ENCODE results near the gene SORCS3.

The SORCS3 gene

DNA sequence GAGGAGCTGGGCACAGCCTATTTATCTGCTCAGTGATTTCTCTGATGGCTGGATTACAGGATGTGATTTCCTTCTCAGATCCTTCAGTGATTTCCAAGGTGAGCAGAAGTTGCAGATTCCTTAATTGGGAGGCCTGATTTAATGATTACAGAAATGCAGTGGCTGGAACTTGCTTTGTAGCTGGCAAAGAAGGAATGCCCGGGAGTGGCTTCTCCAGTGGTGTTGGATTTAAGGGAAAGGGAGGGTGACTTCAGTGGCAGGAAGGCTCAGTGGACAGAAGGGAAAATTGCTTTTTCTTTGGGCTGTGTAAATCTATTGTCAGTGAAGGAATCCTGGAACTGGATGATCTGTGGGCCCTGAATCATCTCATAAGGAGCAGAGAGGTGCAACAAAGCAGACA, 5.1 kb downstream of the SORCS3 start:
- no peak for DNase-seq (ENCODE audit: low read depth)

DNA sequence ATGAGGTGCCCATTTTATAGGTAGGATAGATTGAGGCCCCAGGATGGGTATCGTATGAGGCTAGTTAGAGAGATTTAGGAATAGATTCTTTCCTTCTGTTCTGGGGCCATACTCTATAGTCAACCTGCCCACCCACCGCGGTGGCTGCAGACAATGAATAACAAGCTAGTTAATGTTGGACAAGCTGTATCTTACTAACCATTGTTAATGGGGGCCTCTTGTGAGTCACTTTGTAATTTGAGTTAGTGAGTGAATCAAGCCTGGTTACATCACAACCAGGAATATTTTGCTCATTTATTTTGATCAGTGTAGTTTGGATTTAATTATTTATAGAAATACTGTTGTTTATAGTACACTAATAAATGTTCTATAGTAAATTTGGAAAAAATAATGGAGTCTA, 7.3 kb downstream of the SORCS3 start:
- no peak for DNase-seq (ENCODE audit: low read depth)

DNA sequence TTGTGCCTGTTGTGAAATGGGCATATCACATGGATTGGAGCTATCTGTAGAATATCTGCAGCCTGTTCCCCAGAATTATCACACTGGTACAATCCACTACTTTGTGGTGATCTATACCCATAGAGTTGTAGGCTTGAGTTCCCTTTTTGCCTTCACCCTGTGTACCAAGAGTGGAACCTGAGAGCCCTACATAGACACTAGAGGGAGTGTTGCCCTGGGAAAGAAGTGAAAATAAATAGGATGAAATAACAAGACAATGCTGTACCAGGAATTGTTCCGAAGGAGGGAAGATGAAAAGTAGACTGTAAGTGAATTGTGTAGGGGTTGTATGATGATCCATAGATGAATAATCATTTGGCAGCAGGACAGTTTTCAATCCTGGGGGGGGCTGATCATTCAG, 9.0 kb downstream of the SORCS3 start:
- no peak for DNase-seq (ENCODE audit: low read depth)

DNA sequence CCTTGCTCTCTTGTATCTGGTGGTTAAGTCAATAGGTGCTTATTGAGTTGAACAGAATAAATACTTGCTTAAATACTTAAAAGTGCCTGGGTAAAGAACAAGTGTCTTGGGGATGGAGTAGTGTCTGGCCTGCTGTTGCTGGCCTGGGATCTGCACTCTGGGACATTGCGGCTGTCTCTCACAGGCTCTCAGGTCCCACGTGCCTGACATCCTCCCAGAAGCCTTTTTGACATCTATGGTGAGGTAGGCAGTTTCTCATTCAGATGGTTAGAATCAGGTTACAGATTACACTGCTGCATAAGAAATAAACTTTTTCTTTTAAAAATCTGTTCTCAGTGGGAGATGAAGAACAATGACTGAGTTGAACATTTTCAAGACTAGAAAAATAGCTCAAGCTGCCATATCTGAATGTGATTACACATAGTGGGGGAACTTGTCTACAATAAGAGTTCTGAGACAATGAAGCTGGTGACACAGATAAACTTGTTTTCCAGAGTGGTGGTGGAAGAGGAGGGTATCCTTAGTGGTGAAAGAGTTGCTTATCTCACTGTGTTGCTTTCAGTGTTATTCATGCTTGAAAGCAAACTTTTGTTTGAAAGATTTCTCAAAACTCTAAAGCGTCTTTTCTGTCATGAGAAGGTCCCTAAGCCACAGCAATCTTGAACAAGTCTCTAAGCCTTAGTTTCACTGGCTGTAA, 9.7 kb downstream of the SORCS3 start:
- DNase-seq (ENCODE audit: low read depth): no peak

DNA sequence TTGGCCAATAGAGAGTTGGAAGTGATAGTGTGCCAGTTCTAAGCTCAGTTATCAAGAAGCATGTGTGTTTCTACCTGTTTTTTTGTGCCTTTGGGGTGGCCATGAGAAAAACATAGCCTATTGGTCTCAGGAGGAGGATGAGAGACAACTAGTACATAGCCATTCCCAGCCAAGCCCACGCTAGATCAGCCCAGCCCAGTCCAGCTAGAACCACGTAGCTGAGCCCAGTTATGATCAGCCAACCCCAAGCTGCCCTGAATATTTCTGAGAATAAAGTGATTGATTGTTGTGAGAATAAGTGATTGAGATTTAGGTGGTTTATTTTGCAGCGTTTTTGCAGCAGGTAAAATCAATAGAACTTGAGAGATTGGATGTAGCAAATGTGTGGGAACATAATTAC, 15.9 kb downstream of the SORCS3 start:
- no peak for DNase-seq (ENCODE audit: low read depth)

DNA sequence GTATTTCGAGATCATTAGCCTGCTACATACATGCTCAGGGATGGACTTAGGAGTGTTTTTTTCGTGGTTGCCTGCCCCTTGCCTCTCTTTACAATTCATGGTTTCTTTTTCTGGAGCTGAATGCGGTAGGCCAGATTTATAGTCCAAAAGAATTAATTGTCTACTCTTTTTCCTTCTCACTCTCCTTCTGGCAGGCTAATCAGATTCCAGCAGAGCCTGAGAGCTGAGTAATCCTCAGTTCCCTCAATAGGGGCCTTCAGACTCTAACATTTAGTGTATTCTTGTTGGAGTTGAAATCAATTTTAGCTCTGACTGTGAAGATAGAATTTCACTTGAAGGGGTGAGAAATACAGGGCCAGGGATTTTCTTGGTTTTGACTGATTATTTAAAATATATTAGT, 16.4 kb downstream of the SORCS3 start:
- no peak for DNase-seq (ENCODE audit: low read depth)

DNA sequence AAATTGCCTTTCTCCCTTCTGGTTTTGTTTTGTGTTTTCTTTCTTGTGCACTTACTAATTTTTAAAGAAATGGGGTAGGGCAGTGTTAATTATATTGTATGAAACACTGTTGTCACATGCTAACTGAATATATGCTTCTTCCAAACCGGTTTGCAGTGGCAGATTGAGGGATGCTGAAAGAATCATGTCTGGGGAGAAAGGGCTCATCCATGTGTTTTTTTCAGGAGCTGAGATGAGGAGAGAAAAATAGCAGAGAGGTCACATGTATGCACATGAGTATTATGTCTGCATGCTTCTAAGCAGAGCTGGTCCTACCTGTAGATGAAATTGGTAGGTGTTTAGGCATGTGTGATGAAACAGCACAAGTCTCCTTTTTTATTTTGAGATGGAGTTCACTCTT, 17.0 kb downstream of the SORCS3 start:
- no peak for DNase-seq (ENCODE audit: low read depth)

DNA sequence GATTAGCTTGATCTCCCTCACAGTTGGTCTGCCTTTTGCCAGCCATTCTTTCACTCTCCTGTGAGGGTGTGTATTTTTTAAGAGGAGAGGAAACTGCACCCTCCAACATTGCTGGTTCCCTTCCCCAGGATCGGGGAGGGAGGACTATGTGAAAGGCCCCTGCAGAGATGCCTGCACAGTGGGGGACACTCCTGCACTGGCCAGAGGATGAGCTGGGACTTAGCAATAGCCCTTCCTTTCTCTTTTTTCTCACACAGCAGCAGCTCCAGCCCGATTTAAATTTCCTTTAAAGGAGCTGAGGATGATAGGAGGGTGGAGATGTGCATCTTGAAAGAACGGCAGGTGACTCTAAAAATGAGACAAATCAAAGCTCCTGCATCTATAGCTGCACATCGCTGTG, 18.7 kb downstream of the SORCS3 start:
- DNase-seq (ENCODE audit: low read depth): no peak

DNA sequence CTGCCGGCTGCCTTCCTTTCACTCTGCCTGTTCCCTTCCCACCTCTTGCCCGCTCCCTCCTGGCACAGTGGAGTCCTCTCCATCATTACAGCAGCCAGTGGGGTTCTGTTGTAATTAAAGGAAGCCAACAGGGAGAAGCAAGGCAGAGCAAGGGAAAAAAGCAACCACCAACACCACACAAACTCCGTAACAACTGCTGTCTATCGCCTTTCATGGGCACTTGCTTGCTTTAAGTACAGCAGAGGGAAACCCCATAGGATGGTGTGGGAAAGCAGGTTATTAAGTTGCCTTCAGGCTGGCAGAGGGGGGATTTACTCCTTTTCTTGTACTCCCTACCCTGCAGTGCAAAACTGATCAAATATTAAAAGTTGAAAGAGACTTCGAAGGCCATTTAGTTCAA, 22.0 kb downstream of the SORCS3 start:
- no peak for DNase-seq (ENCODE audit: low read depth)

DNA sequence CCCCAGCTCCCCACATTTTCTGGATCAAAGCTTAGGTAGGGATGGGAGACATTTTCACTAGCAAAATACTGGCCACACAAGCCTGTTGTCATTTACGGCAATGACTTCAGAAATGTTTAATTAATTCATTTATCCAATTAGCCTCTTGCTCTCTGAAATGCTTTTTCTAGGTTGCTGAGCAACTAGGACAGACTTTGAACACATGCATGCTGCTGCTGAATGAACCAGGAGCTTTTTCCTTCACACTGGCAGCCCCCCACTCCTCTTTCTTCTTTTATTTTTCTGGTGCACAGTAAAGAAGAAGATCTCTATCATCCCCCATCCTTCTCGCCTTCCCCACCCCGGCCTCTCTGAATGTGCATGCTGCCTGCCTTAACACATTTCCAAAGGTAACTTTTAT, 22.5 kb downstream of the SORCS3 start:
- no peak for DNase-seq (ENCODE audit: low read depth)

DNA sequence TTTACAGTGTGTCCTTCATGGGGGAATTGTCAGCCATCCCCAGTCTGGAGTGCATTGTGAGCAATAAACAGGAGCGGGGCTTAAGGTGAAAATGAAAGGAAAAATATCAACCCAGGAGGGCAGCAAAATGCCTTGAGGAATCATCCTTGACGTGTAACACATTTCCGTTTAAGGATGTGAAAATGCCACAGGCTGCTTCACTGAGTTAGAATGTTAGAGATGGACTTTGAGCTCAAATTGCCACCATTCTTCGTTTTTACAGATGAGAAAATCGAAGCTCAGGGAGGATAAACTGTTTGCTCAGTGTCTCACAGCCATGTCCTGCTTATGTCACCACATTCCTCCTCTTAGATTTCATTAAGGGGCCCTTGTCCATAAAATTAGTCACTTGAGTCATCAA, 23.1 kb downstream of the SORCS3 start:
- no peak for DNase-seq (ENCODE audit: low read depth)

DNA sequence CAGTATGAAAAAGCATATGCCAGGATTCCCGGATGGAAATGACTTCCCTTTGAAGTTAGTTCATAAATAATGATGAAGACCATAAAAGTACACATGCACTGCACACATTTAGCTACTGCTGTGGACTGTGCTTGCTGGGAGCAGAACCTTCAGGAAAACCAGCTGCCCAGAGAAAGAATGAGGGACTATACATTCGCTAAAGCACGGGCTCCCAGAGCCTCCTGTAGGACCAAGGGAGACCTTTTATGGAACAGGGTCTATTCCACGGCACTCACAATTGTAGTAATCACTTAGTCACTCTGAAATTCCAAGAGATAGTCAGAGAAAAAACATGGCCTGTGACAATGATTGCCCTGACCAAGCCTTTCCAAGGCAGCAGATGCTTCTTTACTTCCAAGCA, 24.1 kb downstream of the SORCS3 start:
- no peak for DNase-seq (ENCODE audit: low read depth)

DNA sequence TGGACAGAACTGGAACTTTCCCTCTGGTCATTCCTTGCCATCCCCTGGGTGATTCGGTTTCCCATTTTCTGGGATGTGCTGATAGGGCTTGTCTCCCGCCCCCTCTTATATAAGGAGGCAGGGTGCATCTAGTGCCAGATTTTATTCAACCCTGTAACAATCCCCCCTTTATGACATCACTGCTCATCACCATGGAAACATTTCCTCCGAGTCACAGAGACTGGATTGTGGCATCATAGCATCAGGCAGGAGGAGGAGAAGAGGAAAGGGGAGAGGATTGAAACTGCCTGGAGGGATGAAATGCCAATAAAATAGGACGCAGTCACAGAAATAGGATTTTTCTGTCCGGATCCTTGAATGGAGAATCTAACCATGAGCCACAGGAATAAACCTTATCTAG, 25.0 kb downstream of the SORCS3 start:
- no peak for DNase-seq (ENCODE audit: low read depth)

DNA sequence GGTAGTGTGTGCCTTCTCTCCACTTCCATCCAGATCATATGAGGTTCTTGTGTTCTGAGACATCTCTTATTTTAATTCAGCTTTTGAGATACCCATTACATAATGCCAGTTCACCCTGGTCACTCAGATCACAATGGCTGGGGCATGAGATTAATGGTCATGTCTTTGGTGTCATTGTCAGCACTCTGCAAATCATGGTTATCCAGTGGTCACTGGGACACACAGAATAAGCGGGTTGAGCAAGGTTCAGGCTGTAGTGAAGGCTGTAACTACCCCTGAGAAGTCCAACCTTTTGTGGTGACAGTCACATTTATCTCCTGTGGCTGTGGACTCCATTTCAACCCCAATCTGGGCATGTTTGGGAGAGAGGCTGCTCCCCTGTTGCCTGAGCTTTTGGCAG, 35.8 kb downstream of the SORCS3 start:
- no peak for DNase-seq (ENCODE audit: low read depth)

DNA sequence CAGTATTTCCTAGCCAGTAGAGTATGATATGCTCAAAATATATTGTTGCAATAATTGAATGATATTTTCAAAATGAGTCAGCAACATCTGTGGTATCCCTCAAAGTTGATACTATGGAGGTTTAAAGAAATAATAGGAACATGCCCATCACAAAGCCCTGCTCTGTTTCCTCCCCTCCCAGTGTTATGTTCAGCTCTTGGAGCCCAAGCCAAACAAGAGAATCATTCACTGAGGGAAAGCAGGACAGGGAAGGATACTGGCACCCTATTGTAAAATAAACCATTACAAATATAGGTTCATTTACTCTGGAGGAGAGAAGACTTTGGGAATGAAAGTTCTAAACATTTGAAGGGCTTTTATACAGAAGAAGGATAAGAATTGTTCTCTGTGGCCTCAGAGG, 37.6 kb downstream of the SORCS3 start:
- no peak for DNase-seq (ENCODE audit: low read depth)

DNA sequence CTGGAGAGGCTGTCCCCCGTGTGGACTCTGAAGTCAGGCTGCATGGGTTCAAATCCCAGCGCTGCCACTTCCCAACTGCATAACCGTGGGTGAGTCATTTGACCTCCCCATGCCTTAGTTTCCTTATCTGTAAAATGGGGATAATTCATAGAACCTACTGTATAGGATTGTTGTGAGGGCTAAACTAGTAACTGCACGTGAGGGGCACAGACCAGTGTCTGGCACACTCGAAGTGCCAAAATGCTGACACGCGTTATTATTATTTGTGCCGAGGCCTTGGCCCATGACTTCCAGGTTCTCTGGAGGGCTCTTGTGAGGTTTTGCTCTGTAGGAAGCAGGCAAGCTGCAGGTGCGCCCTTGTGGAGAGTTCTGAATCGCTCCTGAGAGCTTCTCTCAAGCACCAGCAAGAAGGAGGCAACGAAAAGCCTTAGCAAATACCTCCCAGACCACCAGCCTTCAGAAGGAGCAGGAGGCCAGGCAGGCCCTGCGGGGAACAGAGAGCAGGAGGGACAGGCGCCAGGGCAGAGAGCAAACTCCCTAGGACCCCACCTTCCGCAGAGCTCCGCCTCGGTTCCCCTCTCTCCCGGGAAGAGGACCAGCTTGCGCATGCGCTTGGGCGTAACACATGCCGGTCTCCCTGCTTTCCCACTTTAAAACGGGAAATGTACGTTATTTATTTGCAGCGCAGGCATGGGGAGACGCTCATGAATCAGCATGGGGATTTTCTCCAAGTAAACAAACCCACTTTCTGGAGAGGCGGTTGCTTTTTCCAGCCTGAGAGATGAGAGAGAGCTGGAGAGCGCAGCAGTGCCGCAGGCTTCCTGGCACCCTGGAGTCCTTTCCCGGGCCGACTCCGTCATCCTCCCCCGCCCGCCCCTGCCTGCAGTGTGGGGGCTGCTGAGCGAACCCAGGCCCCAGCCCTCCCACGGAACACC, 39.6 kb downstream of the SORCS3 start:
- no peak for DNase-seq (ENCODE audit: low read depth)

DNA sequence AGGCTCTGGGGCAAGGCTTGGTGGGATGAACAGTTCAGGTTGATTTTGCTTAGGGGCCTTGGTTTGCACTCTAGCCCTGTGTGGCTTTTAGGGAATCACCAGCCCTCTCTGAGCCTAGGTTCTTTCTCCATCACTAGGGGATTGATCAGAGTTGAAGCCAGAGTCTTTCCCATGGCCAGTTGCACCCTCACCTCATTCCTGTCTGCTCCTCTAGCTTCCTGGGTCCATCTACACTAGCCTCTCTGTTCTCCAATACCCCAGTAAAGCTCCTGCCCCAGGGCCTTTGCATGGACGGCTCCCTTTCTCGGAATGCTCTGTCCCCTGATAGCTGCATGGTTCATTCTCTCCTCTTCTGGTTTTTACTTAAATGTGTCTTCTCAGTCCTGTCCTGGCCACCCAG, 40.4 kb downstream of the SORCS3 start:
- no peak for DNase-seq (ENCODE audit: low read depth)

DNA sequence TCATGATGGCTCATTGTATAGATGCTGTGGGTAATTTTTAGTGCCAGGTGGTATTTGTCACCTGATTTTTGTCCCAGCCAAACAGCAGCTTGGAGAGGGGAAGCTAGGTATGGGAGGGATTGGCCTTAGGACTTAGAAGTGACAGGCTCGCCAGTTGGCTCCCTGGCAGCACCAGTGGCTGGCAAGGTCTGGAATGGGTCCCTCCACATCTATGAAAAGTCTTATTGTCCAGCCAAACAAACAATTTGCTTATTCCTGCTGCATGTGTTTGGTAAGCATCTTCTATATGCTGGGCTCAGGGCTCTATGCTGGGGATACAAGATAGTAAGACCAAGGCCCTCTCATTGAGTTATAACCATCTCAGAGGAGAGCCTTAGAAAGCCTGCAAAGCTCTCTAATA, 42.5 kb downstream of the SORCS3 start:
- DNase-seq (ENCODE audit: low read depth): no peak

DNA sequence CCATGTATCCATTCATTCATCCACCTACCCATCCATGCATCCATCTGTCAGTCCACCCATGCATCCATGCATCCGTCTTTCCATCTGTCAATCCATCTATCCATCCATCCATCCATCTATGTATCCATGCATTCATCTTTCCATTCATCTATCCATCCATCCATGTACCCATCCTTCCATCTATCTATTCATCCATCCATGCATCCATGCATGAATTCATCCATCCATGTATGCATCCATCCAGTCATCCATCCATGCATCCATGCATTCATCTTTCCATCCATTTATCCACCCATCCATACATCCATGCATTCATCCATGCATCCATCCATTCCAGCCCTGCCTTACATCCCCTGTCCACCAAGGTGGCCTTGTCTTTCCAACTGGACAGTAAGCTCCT, 45.7 kb downstream of the SORCS3 start:
- DNase-seq (ENCODE audit: low read depth): no peak

DNA sequence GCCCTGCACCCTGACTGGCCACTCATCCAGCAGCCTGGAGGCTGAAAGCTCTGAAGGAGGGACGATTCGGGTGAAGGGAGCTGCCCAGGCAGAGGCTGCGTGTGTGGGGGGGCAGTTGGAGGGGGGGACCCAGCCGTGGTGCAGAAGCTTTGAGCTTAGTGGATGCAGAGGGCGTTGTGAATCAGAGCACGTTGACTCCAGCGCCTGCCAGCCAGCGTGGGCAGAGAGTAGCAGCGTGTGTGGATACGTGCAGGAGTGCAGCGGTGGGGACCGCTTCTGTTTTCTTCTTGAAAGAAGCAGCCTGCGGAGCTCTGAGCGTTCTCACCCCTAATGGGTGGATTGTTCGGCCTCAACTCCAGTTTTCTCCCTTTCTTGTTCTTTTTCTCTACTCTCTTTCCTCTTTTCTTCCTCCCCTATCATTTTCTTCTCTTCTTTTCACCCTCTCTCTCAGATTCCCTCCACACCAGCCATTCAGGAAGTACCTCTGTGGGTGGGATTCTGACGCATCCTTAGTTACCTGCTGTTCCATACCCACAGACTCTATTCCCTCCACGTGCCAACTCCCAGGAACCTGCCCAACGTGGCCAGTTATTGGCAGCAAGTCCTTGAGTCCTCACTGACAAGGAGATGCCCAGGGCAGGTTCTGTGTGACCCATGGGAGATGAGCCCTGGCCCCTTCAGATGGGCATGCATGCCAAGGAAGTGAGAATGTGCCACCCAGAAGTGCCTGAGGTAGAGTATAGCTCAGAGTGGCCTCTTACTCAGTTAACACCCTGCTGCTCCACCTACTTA, 47.4 kb downstream of the SORCS3 start:
- DNase-seq (ENCODE audit: low read depth): no peak

DNA sequence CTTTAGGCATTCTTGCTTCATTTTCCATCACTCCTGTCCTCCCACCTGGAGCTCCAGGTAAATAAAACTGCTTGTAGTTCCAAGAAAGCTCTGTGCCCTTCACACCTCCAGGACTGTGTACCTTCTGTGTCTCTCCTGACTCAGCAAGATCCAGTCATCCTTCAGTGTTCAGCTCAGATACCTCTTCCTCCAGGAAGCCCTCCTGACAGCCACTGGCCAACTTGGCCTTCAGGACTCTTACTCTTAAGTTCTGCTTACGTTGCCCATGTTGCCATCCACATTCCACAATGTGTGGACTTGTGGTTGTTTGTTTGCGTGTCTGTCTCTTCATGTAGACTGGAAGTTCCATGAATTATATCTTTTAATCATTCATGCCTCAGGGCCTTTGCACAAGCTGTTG, 48.0 kb downstream of the SORCS3 start:
- DNase-seq (ENCODE audit: low read depth): no peak

DNA sequence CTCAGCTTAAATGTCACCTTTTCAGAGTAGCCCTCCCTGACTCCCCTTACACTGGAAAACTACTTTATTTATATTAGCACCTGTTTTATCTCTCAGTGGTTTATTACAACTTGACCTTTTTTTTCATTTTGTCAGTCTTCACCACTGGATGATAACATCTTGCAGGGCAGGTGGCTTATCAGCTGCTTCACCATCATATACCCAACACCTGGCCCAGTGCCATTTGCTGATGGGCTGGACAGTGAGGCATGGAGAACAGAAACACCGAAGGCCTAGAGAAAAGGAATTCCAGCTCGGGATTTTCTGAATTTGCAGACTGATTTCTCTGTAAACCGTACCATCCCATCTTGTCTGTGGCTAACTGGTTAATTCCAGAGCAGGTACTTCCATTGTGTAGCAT, 48.5 kb downstream of the SORCS3 start:
- DNase-seq (ENCODE audit: low read depth): no peak

DNA sequence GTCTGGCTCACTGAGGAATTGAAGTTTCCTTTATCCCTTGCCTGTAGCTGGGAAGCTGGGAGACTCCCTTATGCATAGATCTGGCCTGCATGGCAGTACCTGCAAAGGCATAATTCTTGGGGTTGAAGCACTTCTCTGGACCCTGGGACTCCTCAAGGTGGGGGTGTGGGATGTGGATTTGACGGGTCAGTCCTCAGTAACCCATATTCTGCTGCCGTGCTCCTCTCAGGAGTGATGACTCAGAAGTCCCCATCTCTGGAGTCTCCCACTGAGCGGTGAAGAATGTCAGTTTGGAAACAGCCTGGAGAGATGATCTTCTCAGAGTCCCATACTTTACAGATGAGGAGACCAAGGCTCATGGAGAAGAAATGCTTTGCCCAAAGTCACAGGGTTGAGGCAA, 49.0 kb downstream of the SORCS3 start:
- no peak for DNase-seq (ENCODE audit: low read depth)
